IMR-90 (cell line): ENCODE results near the gene A4GNT.

ENCODE experiments used
- BHLHE40 ChIP-seq: fragments of 150-350 bp; IDR thresholded peaks from 2 replicates; pipeline ENCODE4 v1.6.1; 2016; ENCODE audit warnings: mild to moderate bottlenecking, low read depth, low read length
- CEBPB ChIP-seq: IDR thresholded peaks from 2 replicates; pipeline ENCODE4 v1.6.1; 2012; ENCODE audit warnings: low read depth, low read length, improper control_type of control experiment
- CHD1 ChIP-seq: IDR thresholded peaks from 2 replicates; pipeline ENCODE4 v1.6.1; 2012; ENCODE audit warnings: low read depth, low read length, improper control_type of control experiment
- CTCF ChIP-seq: conservative IDR thresholded peaks from 2 replicates; pipeline ENCODE4 v1.5.1; 2012; ENCODE audit warnings: mild to moderate bottlenecking, low read depth, low read length, improper control_type of control experiment
- ELK1 ChIP-seq: fragments of 150-350 bp; IDR thresholded peaks from 2 replicates; pipeline ENCODE4 v1.6.1; 2016; ENCODE audit warnings: low read depth, mild to moderate bottlenecking, low read length, moderate library complexity, borderline replicate concordance
- FOS ChIP-seq: fragments of 150-350 bp; IDR thresholded peaks from 2 replicates; pipeline ENCODE4 v1.6.1; 2016; ENCODE audit warnings: low read depth, low read length
- MAFK ChIP-seq: IDR thresholded peaks from 2 replicates; pipeline ENCODE4 v1.6.1; 2012; ENCODE audit warnings: low read depth, low read length, improper control_type of control experiment
- MAZ ChIP-seq: IDR thresholded peaks from 2 replicates; pipeline ENCODE4 v1.6.1; 2012; ENCODE audit warnings: low read depth, mild to moderate bottlenecking, low read length, improper control_type of control experiment, moderate library complexity, borderline replicate concordance
- POLR2A ChIP-seq: IDR thresholded peaks from 2 replicates; pipeline ENCODE4 v1.6.1; 2012; ENCODE audit warnings: mild to moderate bottlenecking, low read depth, low read length
- RAD21 ChIP-seq: IDR thresholded peaks from 2 replicates; pipeline ENCODE4 v1.6.1; 2012; ENCODE audit warnings: low read length, improper control_type of control experiment
- RCOR1 ChIP-seq: IDR thresholded peaks from 2 replicates; pipeline ENCODE4 v1.6.1; 2012; ENCODE audit warnings: mild to moderate bottlenecking, low read length, improper control_type of control experiment; ENCODE audit not compliant: insufficient replicate concordance
- RFX5 ChIP-seq: IDR thresholded peaks from 2 replicates; pipeline ENCODE4 v1.8.0; 2012; ENCODE audit warnings: low read depth, mild to moderate bottlenecking, low read length, moderate library complexity
- SMC3 ChIP-seq: fragments of 150-350 bp; IDR thresholded peaks from 2 replicates; pipeline ENCODE4 v1.6.1; 2016; ENCODE audit warnings: low read depth, mild to moderate bottlenecking, antibody characterized with exemption, low read length, moderate library complexity
- USF2 ChIP-seq: fragments of 150-350 bp; IDR thresholded peaks from 2 replicates; pipeline ENCODE4 v1.6.1; 2017; ENCODE audit warnings: mild to moderate bottlenecking, antibody characterized with exemption, low read length, low read depth

- TF ChIP-seq CTCF (no peak), RAD21 (no peak; the same call in 1 of the 2 replicates), POLR2A (no peak), SMC3 (no peak), BHLHE40 (peak; percentile 77), USF2 (peak; percentile 88), FOS (peak; percentile 78), RFX5 (no peak), CEBPB (no peak), RCOR1 (no peak), MAFK (no peak; the same call in 1 of the 2 replicates), CHD1 (no peak), ELK1 (no peak), MAZ (no peak; the same call in 1 of the 2 replicates)
These were observed 49.9 kb downstream of the A4GNT start for GRCh38 chr3:138082085-138082991.
